ENCODE measurements around the gene CDH1.
"Not testable (repeated sequence)": the region's sequence is repeated elsewhere in the genome, so short reads cannot be mapped to it uniquely, and the experiment has no call there.

CDH1 gene

GRCh38 chr16:68825427-68825826 is 88.3 kb downstream of the CDH1 start:
- H3K4me3 ChIP-seq (replicated peaks; ENCODE audit: low read depth, low read length) = no peak overlapping the region
- no peak for TF ChIP-seq CTCF (IDR thresholded peaks at IDR 0.05; ENCODE audit: low read length, missing control alignments)
- no peak for DNase-seq (ENCODE audit: low read depth)

GRCh38 chr16:68826652-68827051 is 89.6 kb downstream of the CDH1 start:
- H3K4me3 ChIP-seq (replicated peaks; ENCODE audit: low read depth, low read length) = no peak overlapping the region

GRCh38 chr16:68833251-68833650 is 96.2 kb downstream of the CDH1 start:
- no peak for TF ChIP-seq CTCF (IDR thresholded peaks at IDR 0.05; ENCODE audit: low read length, missing control alignments)
- H3K4me3 ChIP-seq (replicated peaks; ENCODE audit: low read depth, low read length) = no peak overlapping the region

More at GRCh38 chr16:68826652-68827051, 89.6 kb downstream of the CDH1 start:
- TF ChIP-seq CTCF (IDR thresholded peaks at IDR 0.05; ENCODE audit: low read length, missing control alignments) = no peak
- DNase-seq (ENCODE audit: low read depth) = no peak

GRCh38 chr16:68834550-68834949 is 97.5 kb downstream of the CDH1 start:
- no peak overlapping the region for H3K4me3 ChIP-seq (replicated peaks; ENCODE audit: low read depth, low read length)
- DNase-seq (ENCODE audit: low read depth) = no peak
- TF ChIP-seq CTCF (IDR thresholded peaks at IDR 0.05; ENCODE audit: low read length, missing control alignments) = no peak

More at GRCh38 chr16:68833251-68833650, 96.2 kb downstream of the CDH1 start:
- DNase-seq (ENCODE audit: low read depth) = no peak

- TF ChIP-seq CTCF (IDR thresholded peaks at IDR 0.05; ENCODE audit: low read length, missing control alignments) = no peak
- no peak overlapping the region for H3K4me3 ChIP-seq (replicated peaks; ENCODE audit: low read depth, low read length)
- no peak for DNase-seq (ENCODE audit: low read depth)
Measured at GRCh38 chr16:68835970-68836369, 98.9 kb downstream of the CDH1 start.

- no peak for DNase-seq (ENCODE audit: low read depth)
- no peak for TF ChIP-seq CTCF (IDR thresholded peaks at IDR 0.05; ENCODE audit: low read length, missing control alignments)
- no peak overlapping the region for H3K4me3 ChIP-seq (replicated peaks; ENCODE audit: low read depth, low read length)
Measured at GRCh38 chr16:68839831-68840230, 102.7 kb downstream of the CDH1 start.

- DNase-seq (ENCODE audit: low read depth) = not testable (repeated sequence)
- peak overlapping the region; percentile 91 for H3K4me3 ChIP-seq (replicated peaks; ENCODE audit: low read depth, low read length)
Measured at GRCh38 chr16:68842964-68843481, 105.9 kb downstream of the CDH1 start.
